Gastrocnemius medialis (tissue), 4 donors: ENCODE data around the gene WNT7B.

Experiments
- CTCF ChIP-seq, 5 experiments: fragments of 450-650 bp in 3 of 5; fragments of 200-600 bp in 2 of 5; sonication (generic) in 2 of 5; IDR thresholded peaks in 4 of 5; conservative IDR thresholded peaks in 1 of 5; 1 replicate in 4 of 5; 2 replicates in 1 of 5; pipeline ENCODE4 v1.5.1; 2016 to 2019; ENCODE audit warnings: antibody characterized with exemption in 5 of 5, mild to moderate bottlenecking in 3 of 5, moderate library complexity in 3 of 5
- POLR2A ChIP-seq, 2 donors: fragments of 450-650 bp; IDR thresholded peaks; one replicate each; pipeline ENCODE4 v1.6.1; 2017; ENCODE audit warnings: antibody characterized with exemption in 2 of 2, mild to moderate bottlenecking in 2 of 2, moderate library complexity in 2 of 2

GRCh38 chr22:45910928-45911467 lies 66.0 kb downstream of the WNT7B start:
- no peak for TF ChIP-seq CTCF (IDR thresholded peaks at IDR 0.05 in 4 of 5, conservative IDR thresholded peaks at IDR 0.05 in 1 of 5)
- no peak for TF ChIP-seq POLR2A (IDR thresholded peaks at IDR 0.05)
